Upper lobe of right lung (tissue), 1 donor: Measurements from ENCODE around the gene GPC2. TPM values are rescaled to one million over a fixed set of nuclear protein-coding genes. Genes with fewer than 3 reads are reported as not detected.

Experiments
- ATAC-seq: fragments of 200-7000 bp; cut with Tn5 transposase; one replicate; pipeline ENCODE4 v1.9.1; 2020; ENCODE audit warnings: mild to moderate bottlenecking, moderate library complexity
- DNase-seq: peaks from one replicate; pipeline ENCODE4 v3.0.0-alpha.2; 2020
- H3K27ac ChIP-seq: fragments of 200-600 bp; one replicate; pipeline ENCODE4 v1.8.0; 2022
- H3K27me3 ChIP-seq: fragments of 200-600 bp; one replicate; pipeline ENCODE4 v1.8.0; 2022; ENCODE audit warnings: mild to moderate bottlenecking
- H3K36me3 ChIP-seq: fragments of 200-600 bp; one replicate; pipeline ENCODE4 v1.8.0; 2022
- H3K4me1 ChIP-seq: fragments of 200-600 bp; one replicate; pipeline ENCODE4 v1.8.0; 2022
- H3K4me3 ChIP-seq: fragments of 200-600 bp; one replicate; pipeline ENCODE4 v1.8.0; 2022; ENCODE audit warnings: mild to moderate bottlenecking
- H3K9me3 ChIP-seq: fragments of 200-600 bp; one replicate; pipeline ENCODE4 v1.8.0; 2022
- intact Hi-C: fragments of 100-400 bp; cut with DNase I; formaldehyde crosslinking; loops from one replicate; pipeline ENCODE4 v1.11.0; 2022
- total RNA-seq: library from RNA; stranded (reverse); fragmentation: NEBNext Ultra II Directional; extraction: Animal tissue kit (Norgen Biotek cat#: 25700); gene quantifications from one replicate; pipeline ENCODE4 v1.2.1, GENCODE V29; 2021
- TF ChIP-seq, protein P1 (sequence below): fragments of 200-600 bp; IDR thresholded peaks from one replicate; pipeline ENCODE4 v1.8.0; 2022; ENCODE audit warnings: antibody characterized with exemption
- donor health status: DM: no; HTN: yes; CAD: no; lungs with severe emphysema.

The GPC2 gene
- total RNA-seq, 1 donor from 2014 or later = 0.49 TPM

DNA sequence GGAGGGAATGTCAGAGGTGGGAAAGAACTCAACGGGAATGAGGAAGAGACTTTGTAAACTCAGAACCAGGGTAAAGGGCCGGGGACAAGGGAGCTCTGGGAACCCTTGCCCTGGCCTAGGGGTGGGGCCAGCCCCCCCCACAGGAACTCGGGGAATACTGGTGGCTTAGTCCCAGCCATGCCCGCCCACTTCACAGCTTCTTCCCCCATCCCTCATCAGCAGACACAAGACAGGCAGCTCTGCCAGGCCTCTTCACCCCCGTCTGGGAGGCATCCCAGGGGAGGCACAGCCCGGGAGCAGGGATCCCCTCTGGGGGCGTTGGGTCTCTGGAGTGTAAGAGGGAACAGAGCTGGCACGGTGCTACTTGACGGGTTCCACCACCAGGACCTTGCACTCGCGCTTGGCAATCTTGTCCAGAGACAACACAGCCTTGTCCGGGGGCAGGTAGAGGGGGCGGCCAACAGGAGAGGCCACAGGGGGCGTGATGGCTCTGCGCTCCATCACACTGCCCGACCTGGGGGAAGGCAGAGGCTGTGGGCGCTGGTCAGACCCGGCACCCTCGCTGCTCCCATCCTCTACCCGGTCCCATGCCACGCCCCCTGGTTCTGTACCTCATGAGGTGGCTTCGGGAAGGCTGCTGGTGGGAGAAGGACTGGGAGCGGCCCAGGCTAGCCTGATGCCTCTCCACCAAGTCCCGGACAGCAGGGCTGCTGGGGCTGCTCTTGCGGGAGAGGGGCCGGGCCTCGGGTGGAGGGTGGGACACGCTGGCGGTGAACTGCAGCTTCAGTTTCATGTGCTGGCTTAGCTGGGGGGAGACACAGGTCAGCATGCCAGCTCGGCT lies 22.3 kb downstream of the GPC2 start:
- no peaks in the 10 kb centered on the region for H3K9me3 ChIP-seq
- peaks cover 18% of the 10 kb centered on the region for H3K4me1 ChIP-seq
- TF ChIP-seq, protein P1, sequence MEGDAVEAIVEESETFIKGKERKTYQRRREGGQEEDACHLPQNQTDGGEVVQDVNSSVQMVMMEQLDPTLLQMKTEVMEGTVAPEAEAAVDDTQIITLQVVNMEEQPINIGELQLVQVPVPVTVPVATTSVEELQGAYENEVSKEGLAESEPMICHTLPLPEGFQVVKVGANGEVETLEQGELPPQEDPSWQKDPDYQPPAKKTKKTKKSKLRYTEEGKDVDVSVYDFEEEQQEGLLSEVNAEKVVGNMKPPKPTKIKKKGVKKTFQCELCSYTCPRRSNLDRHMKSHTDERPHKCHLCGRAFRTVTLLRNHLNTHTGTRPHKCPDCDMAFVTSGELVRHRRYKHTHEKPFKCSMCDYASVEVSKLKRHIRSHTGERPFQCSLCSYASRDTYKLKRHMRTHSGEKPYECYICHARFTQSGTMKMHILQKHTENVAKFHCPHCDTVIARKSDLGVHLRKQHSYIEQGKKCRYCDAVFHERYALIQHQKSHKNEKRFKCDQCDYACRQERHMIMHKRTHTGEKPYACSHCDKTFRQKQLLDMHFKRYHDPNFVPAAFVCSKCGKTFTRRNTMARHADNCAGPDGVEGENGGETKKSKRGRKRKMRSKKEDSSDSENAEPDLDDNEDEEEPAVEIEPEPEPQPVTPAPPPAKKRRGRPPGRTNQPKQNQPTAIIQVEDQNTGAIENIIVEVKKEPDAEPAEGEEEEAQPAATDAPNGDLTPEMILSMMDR = no peak
- intact Hi-C loops = no loop called here
- ATAC-seq (peak; percentile 1), DNase-seq (no peak)
- no peak overlapping the region for H3K27ac ChIP-seq
- peaks cover 25% of the 10 kb centered on the region for H3K36me3 ChIP-seq
- H3K4me3 ChIP-seq = no peak overlapping the region
- H3K27me3 ChIP-seq = no peaks in the 10 kb centered on the region

DNA sequence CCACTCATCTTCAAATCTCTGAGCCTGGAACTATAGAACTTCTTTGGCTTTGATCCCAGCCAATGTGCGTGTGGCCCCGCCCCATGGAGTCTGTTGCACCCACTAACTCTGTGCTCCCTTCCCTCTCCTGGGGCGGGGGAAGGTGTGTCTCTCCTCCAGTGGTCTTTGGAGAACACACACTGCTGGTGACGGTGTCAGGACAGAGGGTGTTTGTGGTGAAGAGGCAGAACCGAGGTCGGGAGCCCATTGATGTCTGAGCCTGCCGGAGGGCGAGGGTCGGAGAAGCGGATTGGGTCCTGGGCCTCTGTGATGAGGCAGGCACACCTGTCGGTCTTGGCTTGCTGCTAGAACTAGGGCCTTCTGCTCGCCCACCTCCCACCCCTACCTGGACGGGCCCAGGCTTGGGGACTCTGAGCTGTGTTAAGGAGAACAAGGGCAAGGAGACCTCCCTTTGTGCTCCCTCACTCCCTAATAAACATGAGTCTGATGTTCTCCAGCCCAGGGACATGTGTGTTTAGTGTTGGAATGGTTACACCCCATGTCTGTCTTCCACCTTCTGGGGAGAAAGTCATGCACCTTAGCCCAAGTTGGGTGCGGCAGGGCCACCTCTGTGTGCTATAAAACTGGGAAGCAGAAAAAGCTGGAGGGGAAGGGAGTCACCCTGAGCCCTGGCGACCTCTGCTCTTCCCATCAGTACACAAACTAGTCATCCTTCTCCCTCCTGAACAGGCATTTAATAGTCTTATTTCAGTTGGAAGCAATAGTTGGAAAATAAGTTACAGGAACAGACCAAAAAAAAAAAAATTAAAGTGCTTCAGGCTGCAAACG lies 23.3 kb downstream of the GPC2 start:
- no peaks in the 10 kb centered on the region for H3K9me3 ChIP-seq
- TF ChIP-seq, protein P1 = no peak
- intact Hi-C loops = no loop called here
- no peak overlapping the region for H3K27ac ChIP-seq
- H3K27me3 ChIP-seq = no peaks in the 10 kb centered on the region
- ATAC-seq = no peak
- no peak overlapping the region for H3K4me3 ChIP-seq
- H3K4me1 ChIP-seq = peaks cover 23% of the 10 kb centered on the region
- H3K36me3 ChIP-seq = peaks cover 25% of the 10 kb centered on the region
- DNase-seq = no peak

DNA sequence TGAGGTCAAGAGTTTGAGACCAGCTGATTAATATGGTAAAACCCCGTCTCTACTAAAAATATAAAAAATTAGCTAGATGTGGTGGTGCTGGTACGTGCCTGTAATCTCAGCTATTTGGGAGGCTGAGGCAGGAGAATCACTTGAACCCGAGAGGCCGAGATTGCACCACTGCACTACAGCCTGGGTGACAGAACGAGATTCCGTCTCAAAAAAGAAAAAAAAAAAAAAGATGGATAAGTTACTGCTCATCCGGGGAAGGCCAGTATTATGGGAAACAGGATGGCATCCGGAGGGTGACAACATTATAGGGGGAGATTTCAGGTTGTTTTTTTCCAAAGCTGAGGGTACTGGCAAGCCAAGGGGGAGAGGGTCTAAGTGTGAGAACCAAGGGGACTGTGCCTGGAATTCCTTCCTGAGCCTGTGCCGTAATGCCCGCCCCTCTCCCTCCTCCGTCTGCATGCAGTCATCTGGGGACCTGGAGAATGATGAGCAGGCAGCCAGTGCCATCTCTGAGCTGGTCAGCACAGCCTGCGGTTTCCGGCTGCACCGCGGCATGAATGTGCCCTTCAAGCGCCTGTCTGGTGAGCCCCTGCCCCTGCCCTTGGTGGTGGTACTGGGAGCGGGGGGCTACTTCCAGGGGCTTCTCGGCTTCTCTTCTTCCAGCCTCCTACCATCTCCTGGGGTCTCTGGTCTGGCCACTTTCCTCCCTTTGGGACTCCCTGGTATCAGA lies 24.1 kb downstream of the GPC2 start:
- ATAC-seq (no peak), DNase-seq (no peak)
- Histone ChIP-seq H3K27me3 (no peaks in the 10 kb centered on the region), H3K9me3 (no peaks in the 10 kb centered on the region), H3K27ac (no peak overlapping the region), H3K36me3 (peaks cover 25% of the 10 kb centered on the region), H3K4me1 (peaks cover 23% of the 10 kb centered on the region), H3K4me3 (no peak overlapping the region)
- TF ChIP-seq, protein P1 = no peak
- intact Hi-C loops = no loop called here

DNA sequence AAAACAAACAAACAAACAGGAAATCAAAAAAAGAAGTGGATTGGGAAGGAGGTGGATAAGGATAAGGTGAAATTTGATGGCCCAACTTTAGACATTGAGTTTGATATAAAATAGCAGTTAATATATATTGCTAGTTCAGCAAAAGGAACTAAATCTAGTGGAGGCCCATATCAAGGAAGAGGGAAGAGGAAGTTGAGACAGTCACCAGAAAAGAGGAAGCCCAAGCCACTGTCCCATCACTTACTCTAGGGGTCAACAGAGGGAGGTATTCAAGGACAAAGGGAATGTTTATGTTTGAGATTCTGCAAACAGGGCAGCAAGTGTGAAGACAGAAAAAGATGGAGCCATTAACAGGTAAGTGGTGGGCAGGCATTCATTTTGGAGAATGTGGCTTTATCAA lies 24.8 kb downstream of the GPC2 start:
- TF ChIP-seq, protein P1 = no peak
- peaks cover 25% of the 10 kb centered on the region for H3K36me3 ChIP-seq
- ATAC-seq = no peak
- H3K4me3 ChIP-seq = no peak overlapping the region
- no peak overlapping the region for H3K27ac ChIP-seq
- H3K4me1 ChIP-seq = peaks cover 19% of the 10 kb centered on the region
- no peaks in the 10 kb centered on the region for H3K27me3 ChIP-seq
- DNase-seq = no peak
- intact Hi-C loops = no loop called here
- H3K9me3 ChIP-seq = no peaks in the 10 kb centered on the region

DNA sequence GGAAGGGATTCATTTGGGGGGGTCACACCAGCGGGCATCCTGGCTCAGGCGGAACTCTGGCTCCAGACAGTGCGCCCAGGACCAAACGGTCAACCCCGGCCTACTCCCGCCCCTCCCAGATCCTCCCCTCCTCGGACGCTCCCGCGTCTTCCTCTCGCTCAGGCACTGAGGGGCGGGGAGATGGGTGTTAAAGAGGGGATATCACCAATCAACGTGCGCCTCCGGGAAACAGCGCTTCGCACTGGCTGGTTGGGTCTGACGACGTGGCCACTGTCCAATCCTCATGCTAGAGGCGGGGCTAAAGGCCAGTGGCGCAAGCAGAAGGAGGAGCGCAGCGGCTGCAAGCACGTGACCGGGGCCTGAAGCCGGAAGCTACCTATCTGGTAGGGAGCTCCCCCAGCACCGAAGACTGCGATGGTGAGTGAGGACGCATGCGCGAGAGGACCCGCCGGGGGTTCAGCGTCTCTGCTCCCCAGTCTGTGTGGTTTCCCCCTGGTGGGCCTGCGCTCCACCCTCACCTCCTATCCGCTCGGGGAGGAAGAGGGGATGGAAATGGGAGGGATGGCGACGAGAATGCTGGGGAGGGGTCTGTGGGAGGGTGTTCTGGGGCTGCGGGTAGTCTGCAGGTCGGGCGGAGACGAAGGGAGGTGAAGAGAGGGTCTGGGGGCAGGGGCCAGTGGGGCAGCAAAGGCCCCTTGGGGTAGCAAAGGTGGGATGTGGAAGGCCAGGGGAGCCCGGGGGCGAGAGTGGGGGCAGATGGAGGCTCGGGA lies 28.4 kb downstream of the GPC2 start, which contains the start of gene LAMTOR4:
TSS of gene LAMTOR4 (plus strand) at position 360 of the 770 bp plus-strand sequence. CDS start at position 415, 55 bp downstream.
- H3K9me3 ChIP-seq = no peaks in the 10 kb centered on the region
- no peaks in the 10 kb centered on the region for H3K36me3 ChIP-seq
- peak within 1 kb of the TSS; percentile 85 for H3K27ac ChIP-seq
- peaks cover 11% of the 10 kb centered on the region for H3K4me1 ChIP-seq
- intact Hi-C loops = no loop called here
- H3K27me3 ChIP-seq = no peaks in the 10 kb centered on the region
- TF ChIP-seq, protein P1 = no peak
- DNase-seq (peak; percentile 99), ATAC-seq (peak; percentile 99)
- H3K4me3 ChIP-seq = peak within 1 kb of the TSS; percentile 88
